Ishikawa (cell line): ENCODE results near the gene MYBPH.

Source experiments
- CEBPB ChIP-seq: IDR thresholded peaks from 2 replicates; pipeline ENCODE4 v1.6.1; 2012
- CREB1 ChIP-seq: IDR thresholded peaks from 2 replicates; pipeline ENCODE4 v1.6.1; 2012; ENCODE audit warnings: low read depth
- EGR1 ChIP-seq: IDR thresholded peaks from 2 replicates; pipeline ENCODE4 v1.6.1; 2012
- EP300 ChIP-seq: IDR thresholded peaks from 2 replicates; pipeline ENCODE4 v1.6.1; 2012; ENCODE audit warnings: borderline replicate concordance
- FOXM1 ChIP-seq: IDR thresholded peaks from 2 replicates; pipeline ENCODE4 v1.6.1; 2012; ENCODE audit warnings: low read depth, borderline replicate concordance
- NFIC ChIP-seq: IDR thresholded peaks from 2 replicates; pipeline ENCODE4 v1.6.1; 2012
- RAD21 ChIP-seq: IDR thresholded peaks from 2 replicates; pipeline ENCODE4 v1.6.1; 2012; ENCODE audit warnings: low read depth
- TAF1 ChIP-seq: IDR thresholded peaks from 2 replicates; pipeline ENCODE4 v1.6.1; 2012; ENCODE audit warnings: low read depth, mild to moderate bottlenecking
- TCF12 ChIP-seq: IDR thresholded peaks from 2 replicates; pipeline ENCODE4 v1.6.1; 2012; ENCODE audit warnings: low read depth
- TEAD4 ChIP-seq: IDR thresholded peaks from 2 replicates; pipeline ENCODE4 v1.6.1; 2012
- YY1 ChIP-seq: IDR thresholded peaks from 2 replicates; pipeline ENCODE4 v1.6.1; 2012; ENCODE audit warnings: low read depth
- ZBTB7A ChIP-seq: IDR thresholded peaks from 2 replicates; pipeline ENCODE4 v1.6.1; 2012; ENCODE audit warnings: low read depth
- TF ChIP-seq, protein P1 (sequence below): IDR thresholded peaks from 2 replicates; pipeline ENCODE4 v1.6.1; 2012; ENCODE audit warnings: low read depth, mild to moderate bottlenecking
- TF ChIP-seq, protein P2 (sequence below): IDR thresholded peaks from 2 replicates; pipeline ENCODE4 v1.6.1; 2012
- TF ChIP-seq, protein P3 (sequence below): IDR thresholded peaks from 2 replicates; pipeline ENCODE4 v1.6.1; 2012

The MYBPH gene

DNA sequence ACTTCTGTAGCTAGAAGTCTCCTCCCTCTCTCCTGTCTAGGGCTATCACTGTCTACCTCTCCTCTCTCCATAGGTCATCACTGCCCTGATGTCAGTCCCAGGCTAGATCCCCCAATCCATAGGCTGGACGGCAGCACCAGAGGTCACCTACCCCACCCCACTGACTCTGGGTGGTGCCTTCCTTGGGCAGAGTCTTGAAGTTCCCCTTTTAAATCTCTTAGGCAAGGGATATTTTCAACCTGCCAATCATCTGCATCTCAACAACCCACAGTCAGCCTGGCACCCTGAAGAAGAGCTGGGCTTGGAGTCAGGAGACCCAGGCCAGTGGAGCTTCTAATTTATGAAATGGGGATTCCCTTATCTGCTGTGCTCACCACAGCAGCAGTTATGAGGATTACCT is 13.2 kb downstream of the MYBPH start:
- no peak for TF ChIP-seq YY1
- no peak for TF ChIP-seq ZBTB7A
- TF ChIP-seq TCF12, result no peak
- no peak for TF ChIP-seq TAF1
- TF ChIP-seq CREB1, result no peak
- TF ChIP-seq EGR1, result no peak
- no peak for TF ChIP-seq EP300
- TF ChIP-seq RAD21, result no peak
- TF ChIP-seq, protein P1, sequence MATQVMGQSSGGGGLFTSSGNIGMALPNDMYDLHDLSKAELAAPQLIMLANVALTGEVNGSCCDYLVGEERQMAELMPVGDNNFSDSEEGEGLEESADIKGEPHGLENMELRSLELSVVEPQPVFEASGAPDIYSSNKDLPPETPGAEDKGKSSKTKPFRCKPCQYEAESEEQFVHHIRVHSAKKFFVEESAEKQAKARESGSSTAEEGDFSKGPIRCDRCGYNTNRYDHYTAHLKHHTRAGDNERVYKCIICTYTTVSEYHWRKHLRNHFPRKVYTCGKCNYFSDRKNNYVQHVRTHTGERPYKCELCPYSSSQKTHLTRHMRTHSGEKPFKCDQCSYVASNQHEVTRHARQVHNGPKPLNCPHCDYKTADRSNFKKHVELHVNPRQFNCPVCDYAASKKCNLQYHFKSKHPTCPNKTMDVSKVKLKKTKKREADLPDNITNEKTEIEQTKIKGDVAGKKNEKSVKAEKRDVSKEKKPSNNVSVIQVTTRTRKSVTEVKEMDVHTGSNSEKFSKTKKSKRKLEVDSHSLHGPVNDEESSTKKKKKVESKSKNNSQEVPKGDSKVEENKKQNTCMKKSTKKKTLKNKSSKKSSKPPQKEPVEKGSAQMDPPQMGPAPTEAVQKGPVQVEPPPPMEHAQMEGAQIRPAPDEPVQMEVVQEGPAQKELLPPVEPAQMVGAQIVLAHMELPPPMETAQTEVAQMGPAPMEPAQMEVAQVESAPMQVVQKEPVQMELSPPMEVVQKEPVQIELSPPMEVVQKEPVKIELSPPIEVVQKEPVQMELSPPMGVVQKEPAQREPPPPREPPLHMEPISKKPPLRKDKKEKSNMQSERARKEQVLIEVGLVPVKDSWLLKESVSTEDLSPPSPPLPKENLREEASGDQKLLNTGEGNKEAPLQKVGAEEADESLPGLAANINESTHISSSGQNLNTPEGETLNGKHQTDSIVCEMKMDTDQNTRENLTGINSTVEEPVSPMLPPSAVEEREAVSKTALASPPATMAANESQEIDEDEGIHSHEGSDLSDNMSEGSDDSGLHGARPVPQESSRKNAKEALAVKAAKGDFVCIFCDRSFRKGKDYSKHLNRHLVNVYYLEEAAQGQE, result no peak

DNA sequence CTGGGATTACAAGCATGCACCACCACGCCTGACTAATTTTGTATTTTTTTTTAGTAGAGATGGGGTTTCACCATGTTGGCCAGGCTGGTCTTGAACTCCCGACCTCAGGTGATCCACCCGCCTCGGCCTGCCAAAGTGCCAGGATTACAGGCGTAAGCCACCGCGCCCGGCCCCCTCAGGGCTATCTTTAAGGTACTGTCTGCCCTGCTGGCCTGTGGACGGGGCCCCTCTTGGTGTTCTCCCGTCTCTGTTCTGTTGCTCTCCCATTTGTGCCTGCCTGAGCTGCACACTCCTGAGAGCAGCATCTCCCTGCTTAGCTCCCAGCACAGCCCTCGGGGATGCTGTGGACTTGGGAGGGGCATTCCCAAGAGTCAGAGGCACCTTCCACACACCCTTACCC is 13.9 kb downstream of the MYBPH start:
- TF ChIP-seq FOXM1 (no peak), ZBTB7A (no peak), TAF1 (no peak), TEAD4 (no peak), CEBPB (no peak)
- TF ChIP-seq, protein P1, result no peak
- TF ChIP-seq, protein P2, sequence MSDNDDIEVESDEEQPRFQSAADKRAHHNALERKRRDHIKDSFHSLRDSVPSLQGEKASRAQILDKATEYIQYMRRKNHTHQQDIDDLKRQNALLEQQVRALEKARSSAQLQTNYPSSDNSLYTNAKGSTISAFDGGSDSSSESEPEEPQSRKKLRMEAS, result no peak

DNA sequence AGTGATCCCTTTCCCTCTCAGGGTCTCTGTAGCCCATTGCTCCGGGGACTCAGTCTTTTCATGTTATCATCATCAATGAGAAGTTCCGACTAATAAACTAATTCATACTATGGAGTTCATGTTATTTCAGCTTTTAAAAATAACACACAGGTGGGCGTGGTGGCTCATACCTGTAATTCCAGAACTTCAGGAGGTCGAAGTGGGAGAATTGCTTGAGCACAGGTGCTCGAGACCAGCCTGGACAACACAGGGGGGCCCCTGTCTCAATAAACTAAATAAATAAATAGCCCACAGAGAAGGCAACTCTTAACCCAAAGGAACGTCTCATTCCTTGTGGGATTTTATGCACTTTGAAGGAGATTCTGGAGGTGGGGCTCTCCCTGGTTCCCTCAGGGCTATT is 14.5 kb downstream of the MYBPH start:
- TF ChIP-seq YY1 (no peak), FOXM1 (no peak), EP300 (peak; percentile 68), TEAD4 (peak; percentile 48; the same call in 1 of the 2 replicates), TCF12 (peak; percentile 83), ZBTB7A (no peak)

DNA sequence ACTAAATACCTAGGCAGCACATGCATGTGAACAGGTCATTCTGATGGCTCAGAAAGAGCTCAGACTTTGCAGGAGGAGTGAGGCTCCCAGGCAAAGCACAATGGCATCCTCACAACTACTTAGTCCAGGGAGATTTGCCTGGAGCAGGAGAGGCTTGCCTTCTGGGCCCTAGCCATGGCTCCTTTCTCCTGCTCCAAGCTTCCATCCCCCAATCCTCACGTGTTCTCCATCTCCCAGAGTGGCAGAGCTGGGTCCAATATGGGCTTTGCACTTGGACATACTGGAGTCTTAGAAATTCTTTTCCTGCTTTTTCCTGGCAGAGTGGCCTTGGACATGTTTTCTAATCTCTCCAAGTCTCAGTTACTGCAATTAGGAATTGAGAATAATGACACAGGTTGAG is 15.8 kb downstream of the MYBPH start:
- TF ChIP-seq CEBPB (no peak), EGR1 (no peak), TCF12 (no peak), CREB1 (no peak), RAD21 (no peak), ZBTB7A (no peak), TAF1 (no peak), FOXM1 (no peak), YY1 (no peak), EP300 (no peak), TEAD4 (no peak), NFIC (no peak)
- TF ChIP-seq, protein P2, result no peak
- TF ChIP-seq, protein P1, result no peak
- TF ChIP-seq, protein P3, sequence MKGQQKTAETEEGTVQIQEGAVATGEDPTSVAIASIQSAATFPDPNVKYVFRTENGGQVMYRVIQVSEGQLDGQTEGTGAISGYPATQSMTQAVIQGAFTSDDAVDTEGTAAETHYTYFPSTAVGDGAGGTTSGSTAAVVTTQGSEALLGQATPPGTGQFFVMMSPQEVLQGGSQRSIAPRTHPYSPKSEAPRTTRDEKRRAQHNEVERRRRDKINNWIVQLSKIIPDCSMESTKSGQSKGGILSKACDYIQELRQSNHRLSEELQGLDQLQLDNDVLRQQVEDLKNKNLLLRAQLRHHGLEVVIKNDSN, result no peak

DNA sequence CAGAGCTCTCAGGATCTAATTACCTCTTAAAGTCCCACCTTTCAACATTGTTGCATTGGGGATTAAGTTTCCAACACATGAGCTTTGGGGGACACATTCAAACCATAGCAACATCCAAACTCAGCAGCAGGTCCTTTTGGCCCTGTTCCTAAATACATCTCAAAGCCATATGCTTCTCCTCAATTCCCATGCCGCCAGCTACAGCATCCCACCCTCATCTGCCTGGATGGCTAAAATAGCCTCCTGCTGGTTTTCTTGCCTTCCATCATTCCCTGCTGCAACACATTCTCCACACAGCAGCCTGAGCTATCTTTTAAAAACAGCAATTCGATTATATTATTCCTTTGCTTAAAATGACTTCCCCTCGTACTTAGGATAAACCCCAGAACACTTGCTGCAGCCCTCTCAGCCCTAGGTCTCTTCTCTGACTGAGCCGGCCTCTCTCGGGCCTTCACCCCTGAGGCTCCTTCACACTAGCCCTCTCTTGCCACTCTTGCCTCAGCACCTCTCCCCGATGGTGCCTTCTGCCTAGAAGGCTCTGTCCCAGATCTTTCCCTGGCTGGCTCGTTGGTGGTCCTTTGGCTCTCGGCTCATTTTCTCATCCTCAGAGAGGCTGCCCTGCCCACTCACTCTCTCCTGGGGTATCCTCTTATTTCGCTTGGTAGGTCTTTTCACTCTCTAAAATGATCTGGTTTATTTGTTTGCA is 16.5 kb downstream of the MYBPH start:
- TF ChIP-seq NFIC, result no peak
- no peak for TF ChIP-seq RAD21
- TF ChIP-seq FOXM1, result no peak
- TF ChIP-seq ZBTB7A, result no peak
- TF ChIP-seq, protein P1, result no peak
- TF ChIP-seq EP300, result no peak
- TF ChIP-seq CEBPB, result no peak
- TF ChIP-seq, protein P3, result no peak
- TF ChIP-seq TAF1, result no peak
- TF ChIP-seq CREB1, result no peak
